ENCODE measurements around the gene MAP3K4. TPM values are rescaled to one million over a fixed set of nuclear protein-coding genes. Genes with fewer than 3 reads are reported as not detected.

Gene MAP3K4
- total and polyA plus RNA-seq, 4 experiments from 2014 or later, result 5.7 to 90.1 (median 54.4) TPM

- peak overlapping the region in 2 of 7 donors; percentile 1 to 57 for H3K27ac Mint-ChIP-seq
- CTCF ChIA-PET (ENCODE audit: partially characterized antibody), result interaction anchor here (1.4 kb wide), 1 partner anchor 316 kb away, joined by 4 read pairs; no protein-coding TSS in a partner anchor
Measured at GRCh38 chr6:161054876-161055275, 63.3 kb downstream of the MAP3K4 start.

GRCh38 chr6:161056451-161056850, 64.9 kb downstream of the MAP3K4 start:
- ChIA-PET CTCF (ENCODE audit: partially characterized antibody) (no interaction called here), POLR2A (ENCODE audit: partially characterized antibody) (no interaction called here)
- Histone ChIP-seq H3K9me3 (ENCODE audit: control insufficient read depth in 1 of 2, low read length in 2 of 2) (no peaks in the 10 kb centered on the region), H3K27me3 (ENCODE audit: insufficient read depth, low read length) (no peaks in the 10 kb centered on the region), H3K4me1 (ENCODE audit: insufficient read depth, low read length) (peaks cover 4% of the 10 kb centered on the region), H3K27ac (ENCODE audit: low read depth, low read length) (no peak overlapping the region), H3K36me3 (ENCODE audit: insufficient read depth, low read length) (no peaks in the 10 kb centered on the region), H3K4me3 (ENCODE audit: low read length in 2 of 2) (no peak overlapping the region)
- Mint-ChIP-seq H3K9me3 (peaks cover 0 to under 1% (median 0%) of the 10 kb centered on the region in 8 donors), H3K36me3 (peaks cover 15 to 41% of the 10 kb centered on the region in 2 donors), H3K4me3 (peak overlapping the region in 1 of 8 donors; percentile 21), H3K27me3 (no peaks in the 10 kb centered on the region), H3K27ac (peak overlapping the region in 4 of 7 donors; percentile 79 to 86 (median 86)), H3K4me1 (peaks cover 22 to 27% (median 25%) of the 10 kb centered on the region in 4 donors)
- intact Hi-C loops (cut with micrococcal nuclease), result no loop called here
- DNase-seq, result no peak

More at GRCh38 chr6:161054876-161055275, 63.3 kb downstream of the MAP3K4 start:
- Histone ChIP-seq H3K9me3 (ENCODE audit: control insufficient read depth in 1 of 2, low read length in 2 of 2) (no peaks in the 10 kb centered on the region), H3K27ac (ENCODE audit: low read depth, low read length) (no peak overlapping the region), H3K4me1 (ENCODE audit: insufficient read depth, low read length) (peaks cover 14% of the 10 kb centered on the region), H3K4me3 (ENCODE audit: low read length in 2 of 2) (no peak overlapping the region), H3K27me3 (ENCODE audit: insufficient read depth, low read length) (no peaks in the 10 kb centered on the region), H3K36me3 (ENCODE audit: insufficient read depth, low read length) (no peaks in the 10 kb centered on the region)
- POLR2A ChIA-PET (ENCODE audit: partially characterized antibody), result no interaction called here
- peaks cover 22 to 34% of the 10 kb centered on the region in 2 donors for H3K36me3 Mint-ChIP-seq
- H3K4me3 Mint-ChIP-seq, result no peak overlapping the region
- H3K9me3 Mint-ChIP-seq, result no peaks in the 10 kb centered on the region
- DNase-seq, result no peak
- intact Hi-C loops (cut with micrococcal nuclease), result no loop called here
- H3K27me3 Mint-ChIP-seq, result no peaks in the 10 kb centered on the region
- H3K4me1 Mint-ChIP-seq, result peaks cover 30 to 35% (median 33%) of the 10 kb centered on the region in 4 donors

GRCh38 chr6:161057103-161058091, 65.8 kb downstream of the MAP3K4 start:
- intact Hi-C loops (cut with micrococcal nuclease), result no loop called here

GRCh38 chr6:161058741-161059140, 67.2 kb downstream of the MAP3K4 start:
- POLR2A ChIA-PET (ENCODE audit: partially characterized antibody), result interaction anchor here (2.3 kb wide), 1 partner anchor 17 kb away, joined by 10 read pairs; no protein-coding TSS in a partner anchor

More at GRCh38 chr6:161057103-161058091, 65.8 kb downstream of the MAP3K4 start:
- POLR2A ChIA-PET (ENCODE audit: partially characterized antibody), result interaction anchor here (1.6 to 2.3 kb wide), 2 partner anchors 19 to 22 kb away, joined by 5 to 10 read pairs; no protein-coding TSS in a partner anchor
- peaks cover 15 to 42% of the 10 kb centered on the region in 2 donors for H3K36me3 Mint-ChIP-seq
- Histone ChIP-seq H3K27me3 (ENCODE audit: insufficient read depth, low read length) (no peaks in the 10 kb centered on the region), H3K4me3 (ENCODE audit: low read length in 2 of 2) (no peak overlapping the region), H3K36me3 (ENCODE audit: insufficient read depth, low read length) (no peaks in the 10 kb centered on the region), H3K4me1 (ENCODE audit: insufficient read depth, low read length) (peaks cover 4% of the 10 kb centered on the region), H3K9me3 (ENCODE audit: control insufficient read depth in 1 of 2, low read length in 2 of 2) (no peaks in the 10 kb centered on the region), H3K27ac (ENCODE audit: low read depth, low read length) (no peak overlapping the region)
- CTCF ChIA-PET (ENCODE audit: partially characterized antibody), result no interaction called here
- DNase-seq, result no peak
- H3K27ac Mint-ChIP-seq, result peak overlapping the region; percentile 19 to 86 (median 70)
- H3K27me3 Mint-ChIP-seq, result no peaks in the 10 kb centered on the region
- H3K4me1 Mint-ChIP-seq, result peaks cover 20 to 32% (median 29%) of the 10 kb centered on the region in 4 donors
- H3K4me3 Mint-ChIP-seq, result peak overlapping the region in 5 of 8 donors; percentile 9 to 36 (median 14)
- peaks cover 0 to 2% (median 0%) of the 10 kb centered on the region in 8 donors for H3K9me3 Mint-ChIP-seq

GRCh38 chr6:161061576-161061975, 70.0 kb downstream of the MAP3K4 start:
- DNase-seq, result no peak
- no peak overlapping the region for H3K4me3 Mint-ChIP-seq
- Histone ChIP-seq H3K9me3 (ENCODE audit: control insufficient read depth in 1 of 2, low read length in 2 of 2) (no peaks in the 10 kb centered on the region), H3K27ac (ENCODE audit: low read depth, low read length) (no peak overlapping the region), H3K36me3 (ENCODE audit: insufficient read depth, low read length) (no peaks in the 10 kb centered on the region), H3K27me3 (ENCODE audit: insufficient read depth, low read length) (no peaks in the 10 kb centered on the region), H3K4me3 (ENCODE audit: low read length in 2 of 2) (no peak overlapping the region), H3K4me1 (ENCODE audit: insufficient read depth, low read length) (peaks cover 4% of the 10 kb centered on the region)
- peak overlapping the region in 1 of 7 donors; percentile 65 for H3K27ac Mint-ChIP-seq
- peaks cover 0 to 2% (median 0%) of the 10 kb centered on the region in 8 donors for H3K9me3 Mint-ChIP-seq
- ChIA-PET CTCF (ENCODE audit: partially characterized antibody) (interaction anchor here (1.4 kb wide), 1 partner anchor 309 kb away, joined by 6 read pairs; no protein-coding TSS in a partner anchor), POLR2A (ENCODE audit: partially characterized antibody) (interaction anchor here (1.8 kb wide), 1 partner anchor 15 kb away, joined by 6 read pairs; no protein-coding TSS in a partner anchor)
- H3K4me1 Mint-ChIP-seq, result peaks cover 20 to 39% (median 34%) of the 10 kb centered on the region in 4 donors
- no peaks in the 10 kb centered on the region for H3K27me3 Mint-ChIP-seq
- intact Hi-C loops (cut with micrococcal nuclease), result no loop called here
- peaks cover 13 to 21% of the 10 kb centered on the region in 2 donors for H3K36me3 Mint-ChIP-seq

More at GRCh38 chr6:161058741-161059140, 67.2 kb downstream of the MAP3K4 start:
- H3K4me3 Mint-ChIP-seq, result no peak overlapping the region
- Histone ChIP-seq H3K36me3 (ENCODE audit: insufficient read depth, low read length) (no peaks in the 10 kb centered on the region), H3K4me1 (ENCODE audit: insufficient read depth, low read length) (peaks cover 4% of the 10 kb centered on the region), H3K27ac (ENCODE audit: low read depth, low read length) (no peak overlapping the region), H3K27me3 (ENCODE audit: insufficient read depth, low read length) (no peaks in the 10 kb centered on the region), H3K9me3 (ENCODE audit: control insufficient read depth in 1 of 2, low read length in 2 of 2) (no peaks in the 10 kb centered on the region), H3K4me3 (ENCODE audit: low read length in 2 of 2) (no peak overlapping the region)
- no peak overlapping the region for H3K27ac Mint-ChIP-seq
- H3K4me1 Mint-ChIP-seq, result peaks cover 24 to 37% (median 34%) of the 10 kb centered on the region in 4 donors
- H3K9me3 Mint-ChIP-seq, result peaks cover 0 to 2% (median 0%) of the 10 kb centered on the region in 8 donors
- intact Hi-C loops (cut with micrococcal nuclease), result no loop called here
- CTCF ChIA-PET (ENCODE audit: partially characterized antibody), result no interaction called here
- no peaks in the 10 kb centered on the region for H3K27me3 Mint-ChIP-seq
- DNase-seq, result no peak
- peaks cover 12 to 31% of the 10 kb centered on the region in 2 donors for H3K36me3 Mint-ChIP-seq

GRCh38 chr6:161064915-161065314, 73.3 kb downstream of the MAP3K4 start:
- ChIA-PET CTCF (ENCODE audit: partially characterized antibody) (no interaction called here), POLR2A (ENCODE audit: partially characterized antibody) (no interaction called here)
- no peak for DNase-seq
- H3K27ac ChIP-seq (ENCODE audit: low read depth, low read length), result no peak overlapping the region
- no peaks in the 10 kb centered on the region for H3K36me3 ChIP-seq (ENCODE audit: insufficient read depth, low read length)
- H3K36me3 Mint-ChIP-seq, result peaks cover 11 to 27% of the 10 kb centered on the region in 2 donors
- peaks cover 0 to 2% (median 0%) of the 10 kb centered on the region in 8 donors for H3K9me3 Mint-ChIP-seq
- no peaks in the 10 kb centered on the region for H3K9me3 ChIP-seq (ENCODE audit: control insufficient read depth in 1 of 2, low read length in 2 of 2)
- intact Hi-C loops (cut with micrococcal nuclease), result no loop called here
- peaks cover 11 to 27% (median 24%) of the 10 kb centered on the region in 4 donors for H3K4me1 Mint-ChIP-seq
- no peak overlapping the region for H3K4me3 Mint-ChIP-seq
- H3K4me1 ChIP-seq (ENCODE audit: insufficient read depth, low read length), result peaks cover 5% of the 10 kb centered on the region
- H3K27me3 ChIP-seq (ENCODE audit: insufficient read depth, low read length), result no peaks in the 10 kb centered on the region
- peak overlapping the region in 2 of 7 donors; percentile 9 to 64 for H3K27ac Mint-ChIP-seq
- H3K27me3 Mint-ChIP-seq, result no peaks in the 10 kb centered on the region
- H3K4me3 ChIP-seq (ENCODE audit: low read length in 2 of 2), result no peak overlapping the region

- H3K4me3 Mint-ChIP-seq, result no peak overlapping the region
- no peaks in the 10 kb centered on the region for H3K36me3 ChIP-seq (ENCODE audit: insufficient read depth, low read length)
Measured at GRCh38 chr6:161066511-161066910, 74.9 kb downstream of the MAP3K4 start.

More at GRCh38 chr6:161066511-161066910, 74.9 kb downstream of the MAP3K4 start:
- H3K27me3 Mint-ChIP-seq, result no peaks in the 10 kb centered on the region
- POLR2A ChIA-PET (ENCODE audit: partially characterized antibody), result interaction anchor here (1.1 to 2.2 kb wide), 2 partner anchors 10 to 14 kb away, joined by 4 to 9 read pairs; no protein-coding TSS in a partner anchor
- H3K27ac ChIP-seq (ENCODE audit: low read depth, low read length), result no peak overlapping the region
- no peak overlapping the region for H3K4me3 ChIP-seq (ENCODE audit: low read length in 2 of 2)
- H3K9me3 Mint-ChIP-seq, result peaks cover 0 to under 1% (median 0%) of the 10 kb centered on the region in 8 donors
- H3K27me3 ChIP-seq (ENCODE audit: insufficient read depth, low read length), result no peaks in the 10 kb centered on the region
- intact Hi-C loops (cut with micrococcal nuclease), result no loop called here
- no peaks in the 10 kb centered on the region for H3K9me3 ChIP-seq (ENCODE audit: control insufficient read depth in 1 of 2, low read length in 2 of 2)
- peaks cover 11 to 29% (median 25%) of the 10 kb centered on the region in 4 donors for H3K4me1 Mint-ChIP-seq
- H3K4me1 ChIP-seq (ENCODE audit: insufficient read depth, low read length), result peaks cover 5% of the 10 kb centered on the region
- peaks cover 16 to 24% of the 10 kb centered on the region in 2 donors for H3K36me3 Mint-ChIP-seq
- H3K27ac Mint-ChIP-seq, result peak overlapping the region in 3 of 7 donors; percentile 5 to 74 (median 72)
- CTCF ChIA-PET (ENCODE audit: partially characterized antibody), result interaction anchor here (0.7 to 0.9 kb wide), 2 partner anchors 10 to 23 kb away, joined by 3 to 4 read pairs; no protein-coding TSS in a partner anchor
- DNase-seq, result no peak

Data from CD4-positive, alpha-beta memory T cell (primary cell).